Mesendoderm (in vitro differentiated cells): Measurements from ENCODE around the gene SDHA.
A peak's percentile ranks its signal among the peaks of the same experiment; 100 is the strongest.
"Not testable (repeated sequence)": the region's sequence is repeated elsewhere in the genome, so short reads cannot be mapped to it uniquely, and the experiment has no call there.

Experiments used
- DNase-seq: peaks from one replicate; pipeline ENCODE4 v3.0.0; 2013
- H2AK5ac ChIP-seq: 2 replicates; pipeline ENCODE4 v1.6.1; 2013; ENCODE audit warnings: low read length, inconsistent platforms
- H2BK120ac ChIP-seq: 2 replicates; pipeline ENCODE4 v1.6.1; 2013; ENCODE audit warnings: low read depth, mild to moderate bottlenecking, low read length, moderate library complexity, mixed read lengths
- H2BK15ac ChIP-seq: replicated peaks from 2 replicates; pipeline ENCODE4 v1.6.1; 2013; ENCODE audit warnings: low read depth, mild to moderate bottlenecking, moderate library complexity
- H2BK5ac ChIP-seq: 2 replicates; pipeline ENCODE4 v1.6.1; 2013; ENCODE audit warnings: low read length, inconsistent platforms
- H3K18ac ChIP-seq: 2 replicates; pipeline ENCODE4 v1.6.1; 2013; ENCODE audit warnings: mild to moderate bottlenecking, low read length, mixed read lengths
- H3K23ac ChIP-seq: one replicate; pipeline ENCODE4 v1.6.1; 2013; ENCODE audit warnings: low read length
- H3K27ac ChIP-seq: 2 replicates; pipeline ENCODE4 v1.5.1; 2013; ENCODE audit warnings: low read depth, mild to moderate bottlenecking, inconsistent platforms, low read length, moderate library complexity
- H3K27me3 ChIP-seq: 2 replicates; pipeline ENCODE4 v1.6.1; 2013; ENCODE audit warnings: low read length, control low read depth, mild to moderate bottlenecking, inconsistent platforms; ENCODE audit not compliant: insufficient read depth, poor library complexity
- H3K36me3 ChIP-seq: 2 replicates; pipeline ENCODE4 v1.6.1; 2013; ENCODE audit warnings: low read length, inconsistent platforms; ENCODE audit not compliant: control insufficient read depth, insufficient read depth
- H3K4ac ChIP-seq: one replicate; pipeline ENCODE4 v1.6.1; 2013; ENCODE audit warnings: low read depth, mild to moderate bottlenecking, low read length, moderate library complexity
- H3K4me1 ChIP-seq: 2 replicates; pipeline ENCODE4 v1.6.1; 2013; ENCODE audit warnings: low read depth, low read length, inconsistent platforms; ENCODE audit not compliant: control insufficient read depth
- H3K4me2 ChIP-seq: 2 replicates; pipeline ENCODE4 v1.6.1; 2013; ENCODE audit warnings: low read length
- H3K4me3 ChIP-seq: 2 replicates; pipeline ENCODE4 v1.5.1; 2013; ENCODE audit warnings: mild to moderate bottlenecking, low read length
- H3K56ac ChIP-seq: one replicate; pipeline ENCODE4 v1.6.1; 2013; ENCODE audit warnings: low read length
- H3K79me1 ChIP-seq: 2 replicates; pipeline ENCODE4 v1.6.1; 2013; ENCODE audit warnings: low read length, inconsistent platforms
- H3K79me2 ChIP-seq: 2 replicates; pipeline ENCODE4 v1.6.1; 2013; ENCODE audit warnings: mild to moderate bottlenecking, low read length; ENCODE audit not compliant: control insufficient read depth, insufficient read depth
- H3K9ac ChIP-seq: 2 replicates; pipeline ENCODE4 v1.6.1; 2013; ENCODE audit warnings: low read length, inconsistent platforms
- H4K5ac ChIP-seq: one replicate; pipeline ENCODE4 v1.6.1; 2013; ENCODE audit warnings: low read length
- H4K8ac ChIP-seq: one replicate; pipeline ENCODE4 v1.6.1; 2013; ENCODE audit warnings: low read depth, mild to moderate bottlenecking, control low read depth, low read length, moderate library complexity
- WGBS: extraction: QIAGEN DNeasy Blood & Tissue Kit; methylation state at CpG from one replicate; pipeline ENCODE4 v1.1.7; 2013; ENCODE audit warnings: low lambda C conversion rate, missing lambda C conversion rate; ENCODE audit not compliant: insufficient coverage; ENCODE audit errors: extremely low coverage; 5-methylcytosine and 5-hydroxymethylcytosine counted together

The SDHA gene

GRCh38 chr5:252546-252945 lies 34.4 kb downstream of the SDHA start:
- DNase-seq: no peak
- Histone ChIP-seq H3K9ac (no peak overlapping the region), H3K4me2 (no peak overlapping the region), H2AK5ac (no peak overlapping the region), H3K27ac (no peak overlapping the region), H3K36me3 (peaks cover 5% of the 10 kb centered on the region), H3K23ac (no peak overlapping the region), H4K8ac (no peak overlapping the region), H2BK120ac (no peak overlapping the region), H3K18ac (no peak overlapping the region), H4K5ac (no peak overlapping the region), H3K56ac (no peak overlapping the region), H3K4me3 (no peak overlapping the region), H3K79me1 (no peaks in the 10 kb centered on the region), H3K4me1 (no peaks in the 10 kb centered on the region), H2BK15ac (no peak overlapping the region), H3K27me3 (no peaks in the 10 kb centered on the region), H3K79me2 (no peaks in the 10 kb centered on the region), H3K4ac (no peak overlapping the region), H2BK5ac (no peak overlapping the region)
- no CpG with 5 or more reads among the region's 10 CpGs for WGBS

DNA sequence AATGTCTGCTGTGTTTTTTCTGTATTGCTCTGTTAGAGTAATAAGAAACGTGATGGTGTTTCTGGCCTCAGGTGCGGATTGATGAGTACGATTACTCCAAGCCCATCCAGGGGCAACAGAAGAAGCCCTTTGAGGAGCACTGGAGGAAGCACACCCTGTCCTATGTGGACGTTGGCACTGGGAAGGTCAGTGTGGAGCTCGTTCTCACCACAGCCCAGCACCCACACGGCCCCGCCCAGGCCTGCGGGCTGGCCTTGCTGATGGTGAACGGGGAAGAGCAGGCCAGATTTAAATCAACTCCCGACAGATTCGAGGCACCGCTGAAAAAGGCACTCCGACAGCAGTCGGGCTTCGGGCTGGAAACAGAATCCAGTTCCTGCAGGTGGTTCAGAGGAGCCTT lies 36.2 kb downstream of the SDHA start:
- WGBS: no CpG with 5 or more reads among the region's 15 CpGs
- H3K4me1 ChIP-seq, H3K4ac ChIP-seq, H3K79me1 ChIP-seq, H3K27me3 ChIP-seq, H3K56ac ChIP-seq, H3K4me2 ChIP-seq, H3K4me3 ChIP-seq, H4K8ac ChIP-seq, H3K36me3 ChIP-seq, H3K23ac ChIP-seq, H3K27ac ChIP-seq, H2AK5ac ChIP-seq, H3K9ac ChIP-seq, H2BK120ac ChIP-seq, H4K5ac ChIP-seq, DNase-seq, H3K18ac ChIP-seq, H2BK5ac ChIP-seq, H2BK15ac ChIP-seq, H3K79me2 ChIP-seq: not testable (repeated sequence)

- H3K27me3 ChIP-seq, H3K23ac ChIP-seq, H3K4me1 ChIP-seq, H3K27ac ChIP-seq, H3K79me1 ChIP-seq, H3K56ac ChIP-seq, H3K4me3 ChIP-seq, H3K79me2 ChIP-seq, H2BK15ac ChIP-seq, H3K4me2 ChIP-seq, H2BK120ac ChIP-seq, DNase-seq, H2AK5ac ChIP-seq, H4K8ac ChIP-seq, H3K9ac ChIP-seq, H2BK5ac ChIP-seq, H3K18ac ChIP-seq, H3K36me3 ChIP-seq, H4K5ac ChIP-seq, H3K4ac ChIP-seq: not testable (repeated sequence)
- WGBS: no CpG with 5 or more reads among the region's 7 CpGs
Measured at GRCh38 chr5:255116-255515, 37.0 kb downstream of the SDHA start.

GRCh38 chr5:256347-256746 lies 38.2 kb downstream of the SDHA start:
- not testable (repeated sequence) for H2BK5ac ChIP-seq, H3K27ac ChIP-seq, H2BK15ac ChIP-seq, H2BK120ac ChIP-seq, H3K56ac ChIP-seq, H4K5ac ChIP-seq, H3K18ac ChIP-seq, H3K79me1 ChIP-seq, H3K4me3 ChIP-seq, H2AK5ac ChIP-seq, H3K36me3 ChIP-seq, H3K4me1 ChIP-seq, H3K9ac ChIP-seq, H4K8ac ChIP-seq, H3K79me2 ChIP-seq, DNase-seq, H3K27me3 ChIP-seq, H3K4me2 ChIP-seq, H3K23ac ChIP-seq, H3K4ac ChIP-seq
- WGBS: no CpG with 5 or more reads among the region's 8 CpGs

GRCh38 chr5:257148-257547 lies 39.0 kb downstream of the SDHA start:
- no peaks in the 10 kb centered on the region for H3K27me3 ChIP-seq
- no peak overlapping the region for H3K18ac ChIP-seq
- H3K27ac ChIP-seq: no peak overlapping the region
- no peak overlapping the region for H3K4ac ChIP-seq
- no peak overlapping the region for H4K8ac ChIP-seq
- H3K4me3 ChIP-seq: no peak overlapping the region
- WGBS: no CpG with 5 or more reads among the region's 13 CpGs
- H3K56ac ChIP-seq: no peak overlapping the region
- H3K23ac ChIP-seq: no peak overlapping the region
- H3K4me2 ChIP-seq: no peak overlapping the region
- no peak overlapping the region for H2BK5ac ChIP-seq
- no peak overlapping the region for H2BK15ac ChIP-seq
- no peaks in the 10 kb centered on the region for H3K4me1 ChIP-seq
- H3K79me2 ChIP-seq: no peaks in the 10 kb centered on the region
- H3K36me3 ChIP-seq: peaks cover 6% of the 10 kb centered on the region
- no peaks in the 10 kb centered on the region for H3K79me1 ChIP-seq
- H4K5ac ChIP-seq: no peak overlapping the region
- no peak for DNase-seq
- H3K9ac ChIP-seq: no peak overlapping the region
- no peak overlapping the region for H2AK5ac ChIP-seq
- H2BK120ac ChIP-seq: no peak overlapping the region

- H3K79me2 ChIP-seq, H3K36me3 ChIP-seq, H3K4me1 ChIP-seq, H3K27me3 ChIP-seq, H3K4me2 ChIP-seq, H3K27ac ChIP-seq, H3K23ac ChIP-seq, H2BK15ac ChIP-seq, H3K4me3 ChIP-seq, H4K5ac ChIP-seq, H3K4ac ChIP-seq, H3K79me1 ChIP-seq, H2BK120ac ChIP-seq, H2AK5ac ChIP-seq, H3K18ac ChIP-seq, H3K9ac ChIP-seq, H2BK5ac ChIP-seq, H3K56ac ChIP-seq, H4K8ac ChIP-seq: not testable (repeated sequence)
- peak; percentile 9 for DNase-seq
- no CpG with 5 or more reads among the region's 9 CpGs for WGBS
Measured at GRCh38 chr5:263275-263974, 45.3 kb downstream of the SDHA start.
